ENCODE data around the gene OTUD7B.

- TF ChIP-seq POLR2A (IDR thresholded peaks at IDR 0.05) (no peak), CTCF (IDR thresholded peaks at IDR 0.05) (no peak)
Observed at GRCh38 chr1:150012611-150013010, 2.1 kb upstream of the OTUD7B start.
